Panc1 (cell line): ENCODE measurements around the gene TAOK1.

Experiments
- CTCF ChIP-seq: fragments of 450-650 bp; IDR thresholded peaks from 2 replicates; pipeline ENCODE4 v1.5.1; 2017; ENCODE audit warnings: mild to moderate bottlenecking
- POLR2AphosphoS5 ChIP-seq: IDR thresholded peaks from 2 replicates; pipeline ENCODE4 v1.6.1; 2012; ENCODE audit warnings: mild to moderate bottlenecking, low read depth, low read length, moderate library complexity
- REST ChIP-seq, 2 experiments: IDR thresholded peaks; 2 replicates each; pipeline ENCODE4 v1.6.1; 2011 to 2012; ENCODE audit warnings: low read depth in 2 of 2, control low read depth in 1 of 2, low read length in 1 of 2, mild to moderate bottlenecking in 1 of 2, moderate library complexity in 1 of 2; ENCODE audit not compliant: insufficient read depth in 1 of 2
- SIN3A ChIP-seq: IDR thresholded peaks from 2 replicates; pipeline ENCODE4 v1.6.1; 2012; ENCODE audit warnings: low read depth, mild to moderate bottlenecking, low read length, moderate library complexity, borderline replicate concordance; ENCODE audit not compliant: insufficient read depth
- TCF7L2 ChIP-seq: IDR thresholded peaks from 2 replicates; pipeline ENCODE4 v1.6.1; 2011; ENCODE audit warnings: mild to moderate bottlenecking, low read depth, low read length, inconsistent platforms

GRCh38 chr17:29475891-29476290 lies 85.7 kb downstream of the TAOK1 start:
- TF ChIP-seq POLR2AphosphoS5 (no peak), CTCF (no peak), REST (IDR thresholded peaks at IDR 0.05; ENCODE audit: insufficient read depth in 1 of 2, low read depth in 2 of 2, low read length in 1 of 2) (no peak), SIN3A (no peak), TCF7L2 (no peak)
